NB4 (cell line): ENCODE results near the gene ERBIN.

Experiments
- MAX ChIP-seq: IDR thresholded peaks from 2 replicates; pipeline ENCODE4 v1.6.1; 2011; ENCODE audit warnings: low read depth, low read length
- MYC ChIP-seq: IDR thresholded peaks from 2 replicates; pipeline ENCODE4 v1.6.1; 2011; ENCODE audit warnings: low read depth, low read length
- POLR2A ChIP-seq: IDR thresholded peaks from 2 replicates; pipeline ENCODE4 v1.6.1; 2011; ENCODE audit warnings: mild to moderate bottlenecking; ENCODE audit not compliant: insufficient read length; ENCODE audit errors: extremely low read depth
- TF ChIP-seq, protein P1 (sequence below): IDR thresholded peaks from one replicate; pipeline ENCODE4 v1.5.1; 2012; ENCODE audit warnings: low read depth, low read length

DNA sequence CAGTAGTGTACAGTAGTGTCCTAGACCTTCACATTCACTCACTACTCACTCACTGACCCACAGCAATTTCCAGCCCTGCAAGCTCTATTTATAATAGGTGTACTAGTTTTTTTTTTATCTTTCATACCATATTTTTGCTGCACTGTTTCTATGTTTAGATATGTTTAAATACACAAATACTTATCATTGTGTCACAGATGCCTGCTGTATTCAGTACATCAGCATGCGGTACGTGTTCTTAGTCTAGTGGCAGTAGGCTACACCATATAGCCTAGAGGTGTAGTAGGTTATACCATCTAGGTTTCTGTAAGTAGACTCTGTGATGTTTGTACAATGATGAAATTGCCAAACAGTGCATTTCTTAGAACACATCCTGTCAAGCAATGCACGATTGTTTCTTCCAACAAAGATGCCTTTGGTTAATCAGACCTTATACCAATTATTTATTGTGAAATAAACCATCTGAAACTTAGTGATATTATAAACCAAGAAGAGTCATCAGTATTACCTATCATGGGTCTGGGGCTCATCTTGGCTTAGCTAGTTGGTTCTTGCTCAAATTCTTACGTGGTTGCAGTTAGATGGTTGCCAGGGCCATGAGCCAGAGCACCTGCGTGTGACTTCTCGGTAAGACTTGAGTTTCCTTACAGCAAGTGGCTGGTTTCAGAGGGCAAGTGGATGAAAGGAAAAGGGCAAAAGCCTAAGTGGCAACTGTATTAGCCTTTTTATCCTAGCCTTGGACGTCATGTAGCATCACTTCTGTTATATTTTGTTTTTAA is 41.1 kb downstream of the ERBIN start:
- TF ChIP-seq, protein P1, sequence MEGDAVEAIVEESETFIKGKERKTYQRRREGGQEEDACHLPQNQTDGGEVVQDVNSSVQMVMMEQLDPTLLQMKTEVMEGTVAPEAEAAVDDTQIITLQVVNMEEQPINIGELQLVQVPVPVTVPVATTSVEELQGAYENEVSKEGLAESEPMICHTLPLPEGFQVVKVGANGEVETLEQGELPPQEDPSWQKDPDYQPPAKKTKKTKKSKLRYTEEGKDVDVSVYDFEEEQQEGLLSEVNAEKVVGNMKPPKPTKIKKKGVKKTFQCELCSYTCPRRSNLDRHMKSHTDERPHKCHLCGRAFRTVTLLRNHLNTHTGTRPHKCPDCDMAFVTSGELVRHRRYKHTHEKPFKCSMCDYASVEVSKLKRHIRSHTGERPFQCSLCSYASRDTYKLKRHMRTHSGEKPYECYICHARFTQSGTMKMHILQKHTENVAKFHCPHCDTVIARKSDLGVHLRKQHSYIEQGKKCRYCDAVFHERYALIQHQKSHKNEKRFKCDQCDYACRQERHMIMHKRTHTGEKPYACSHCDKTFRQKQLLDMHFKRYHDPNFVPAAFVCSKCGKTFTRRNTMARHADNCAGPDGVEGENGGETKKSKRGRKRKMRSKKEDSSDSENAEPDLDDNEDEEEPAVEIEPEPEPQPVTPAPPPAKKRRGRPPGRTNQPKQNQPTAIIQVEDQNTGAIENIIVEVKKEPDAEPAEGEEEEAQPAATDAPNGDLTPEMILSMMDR = no peak
- no peak for TF ChIP-seq POLR2A
- no peak for TF ChIP-seq MAX
- TF ChIP-seq MYC = no peak
